Panc1 (cell line): Measurements from ENCODE around the gene LMLN. TPM values are rescaled to one million over a fixed set of nuclear protein-coding genes. Genes with fewer than 3 reads are reported as not detected.

ENCODE experiments used
- ATAC-seq: fragments of 200-7000 bp; cut with Tn5 transposase; 2 replicates; pipeline ENCODE4 v1.9.1; 2020; ENCODE audit warnings: mild to moderate bottlenecking, moderate library complexity
- BruUV-seq: library from RNA; stranded (reverse); fragments of 400-500 nt; replicated peaks from 2 replicates; lab custom pipeline; 2021; lab: Mats Ljungman, UMichigan
- CTCF ChIA-PET: fragments of 300-600 bp; sonication (Branson Sonifier 250); formaldehyde crosslinking; loops from one replicate; lab custom pipeline; 2022; ENCODE audit warnings: antibody characterized with exemption; lab: Charles Lee
- POLR2A ChIA-PET: fragments of 300-600 bp; sonication (Branson Sonifier 250); formaldehyde crosslinking; loops from one replicate; lab custom pipeline; 2022; ENCODE audit warnings: antibody characterized with exemption; lab: Charles Lee
- DNase-seq: peaks from one replicate; pipeline ENCODE4 v3.0.0-alpha.2; 2010; ENCODE audit warnings: low read depth, low spot score
- H3K27ac ChIP-seq: 2 replicates; pipeline ENCODE4 v1.5.1; 2011; ENCODE audit warnings: mild to moderate bottlenecking, low read length, inconsistent platforms
- H3K27me3 ChIP-seq: fragments of 200-500 bp; sonication (Bioruptor generic); 2 replicates; pipeline ENCODE4 v1.6.0; 2014; ENCODE audit warnings: low read length, inconsistent platforms; ENCODE audit not compliant: control insufficient read depth, insufficient read depth
- H3K36me3 ChIP-seq: fragments of 200-500 bp; sonication (Bioruptor generic); 2 replicates; pipeline ENCODE4 v1.5.1; 2014; ENCODE audit warnings: inconsistent platforms, mild to moderate bottlenecking, low read length, moderate library complexity; ENCODE audit not compliant: control insufficient read depth, insufficient read depth
- H3K4me1 ChIP-seq: 2 replicates; pipeline ENCODE4 v1.5.1; 2011; ENCODE audit warnings: inconsistent platforms, mild to moderate bottlenecking, low read length, moderate library complexity; ENCODE audit not compliant: control insufficient read depth, insufficient read depth
- H3K4me3 ChIP-seq, 2 experiments: 2 replicates each; pipeline ENCODE4 v1.5.1; 2011 to 2012; ENCODE audit warnings: low read depth in 2 of 2, low read length in 2 of 2, mild to moderate bottlenecking in 2 of 2, inconsistent platforms in 1 of 2, moderate library complexity in 1 of 2
- H3K9me3 ChIP-seq: fragments of 200-500 bp; sonication (Bioruptor generic); 2 replicates; pipeline ENCODE4 v1.5.1; 2014; ENCODE audit warnings: low read depth, mild to moderate bottlenecking, inconsistent platforms, low read length, moderate library complexity; ENCODE audit not compliant: control insufficient read depth, insufficient read depth
- POLR2AphosphoS5 ChIP-seq: IDR thresholded peaks from 2 replicates; pipeline ENCODE4 v1.6.1; 2012; ENCODE audit warnings: mild to moderate bottlenecking, low read depth, low read length, moderate library complexity
- SIN3A ChIP-seq: IDR thresholded peaks from 2 replicates; pipeline ENCODE4 v1.6.1; 2012; ENCODE audit warnings: low read depth, mild to moderate bottlenecking, low read length, moderate library complexity, borderline replicate concordance; ENCODE audit not compliant: insufficient read depth
- TCF7L2 ChIP-seq: IDR thresholded peaks from 2 replicates; pipeline ENCODE4 v1.6.1; 2011; ENCODE audit warnings: mild to moderate bottlenecking, low read depth, low read length, inconsistent platforms
- in situ Hi-C: cut with HindIII; loops from 2 replicates; pipeline ENCODE4 v1.10.0; 2016; ENCODE audit warnings: low sequenced_read_pairs, low pct_unique_long_range_greater_than_20kb
- intact Hi-C: fragments of 100-400 bp; cut with micrococcal nuclease; formaldehyde crosslinking; loops from one replicate; pipeline ENCODE4 v1.10.0; 2022; ENCODE audit not compliant: unreplicated experiment
- total RNA-seq: library from RNA; stranded (reverse); gene quantifications from one replicate; pipeline ENCODE4 v1.2.1, GENCODE V29; 2021; ENCODE audit not compliant: unreplicated experiment
- TF ChIP-seq, protein P1 (sequence below), 2 experiments: IDR thresholded peaks; 2 replicates each; pipeline ENCODE4 v1.6.1; 2011 to 2012; ENCODE audit warnings: low read depth in 2 of 2, control low read depth in 1 of 2, low read length in 1 of 2, mild to moderate bottlenecking in 1 of 2, moderate library complexity in 1 of 2; ENCODE audit not compliant: insufficient read depth in 1 of 2
- TF ChIP-seq, protein P2 (sequence below): fragments of 450-650 bp; IDR thresholded peaks from 2 replicates; pipeline ENCODE4 v1.5.1; 2017; ENCODE audit warnings: mild to moderate bottlenecking

Gene LMLN
- total RNA-seq, 1 experiment from 2014 or later = 21.8 TPM

DNA sequence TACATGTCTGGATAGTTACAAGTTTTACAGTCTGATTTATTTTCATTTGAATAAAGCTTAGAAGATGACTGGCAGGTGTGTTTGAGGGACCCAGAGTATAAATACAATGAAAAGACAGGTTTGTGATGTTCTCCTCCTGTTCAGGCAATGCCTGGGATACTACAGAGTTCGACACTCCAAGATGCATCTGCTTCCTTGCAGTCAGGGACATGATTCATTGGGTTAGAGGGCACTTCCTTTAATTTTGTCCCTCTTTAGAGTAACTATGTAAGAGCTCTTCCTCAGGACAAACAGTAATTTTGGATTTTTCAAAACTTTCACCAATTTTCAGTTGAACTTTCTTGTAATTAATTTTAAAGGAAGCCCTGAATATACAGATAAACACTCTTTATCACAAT lies 102.0 kb downstream of the LMLN start:
- no peak overlapping the region for H3K27ac ChIP-seq
- ChIA-PET CTCF (no interaction called here), POLR2A (no interaction called here)
- ATAC-seq (no peak), DNase-seq (no peak)
- intact Hi-C loops (no loop called here), in situ Hi-C loops (no loop called here)
- BruUV-seq = no TSS peak
- H3K36me3 ChIP-seq = no peaks in the 10 kb centered on the region
- H3K9me3 ChIP-seq = no peaks in the 10 kb centered on the region
- no peak overlapping the region for H3K4me3 ChIP-seq
- no peaks in the 10 kb centered on the region for H3K4me1 ChIP-seq
- no peaks in the 10 kb centered on the region for H3K27me3 ChIP-seq
- TF ChIP-seq, protein P1, sequence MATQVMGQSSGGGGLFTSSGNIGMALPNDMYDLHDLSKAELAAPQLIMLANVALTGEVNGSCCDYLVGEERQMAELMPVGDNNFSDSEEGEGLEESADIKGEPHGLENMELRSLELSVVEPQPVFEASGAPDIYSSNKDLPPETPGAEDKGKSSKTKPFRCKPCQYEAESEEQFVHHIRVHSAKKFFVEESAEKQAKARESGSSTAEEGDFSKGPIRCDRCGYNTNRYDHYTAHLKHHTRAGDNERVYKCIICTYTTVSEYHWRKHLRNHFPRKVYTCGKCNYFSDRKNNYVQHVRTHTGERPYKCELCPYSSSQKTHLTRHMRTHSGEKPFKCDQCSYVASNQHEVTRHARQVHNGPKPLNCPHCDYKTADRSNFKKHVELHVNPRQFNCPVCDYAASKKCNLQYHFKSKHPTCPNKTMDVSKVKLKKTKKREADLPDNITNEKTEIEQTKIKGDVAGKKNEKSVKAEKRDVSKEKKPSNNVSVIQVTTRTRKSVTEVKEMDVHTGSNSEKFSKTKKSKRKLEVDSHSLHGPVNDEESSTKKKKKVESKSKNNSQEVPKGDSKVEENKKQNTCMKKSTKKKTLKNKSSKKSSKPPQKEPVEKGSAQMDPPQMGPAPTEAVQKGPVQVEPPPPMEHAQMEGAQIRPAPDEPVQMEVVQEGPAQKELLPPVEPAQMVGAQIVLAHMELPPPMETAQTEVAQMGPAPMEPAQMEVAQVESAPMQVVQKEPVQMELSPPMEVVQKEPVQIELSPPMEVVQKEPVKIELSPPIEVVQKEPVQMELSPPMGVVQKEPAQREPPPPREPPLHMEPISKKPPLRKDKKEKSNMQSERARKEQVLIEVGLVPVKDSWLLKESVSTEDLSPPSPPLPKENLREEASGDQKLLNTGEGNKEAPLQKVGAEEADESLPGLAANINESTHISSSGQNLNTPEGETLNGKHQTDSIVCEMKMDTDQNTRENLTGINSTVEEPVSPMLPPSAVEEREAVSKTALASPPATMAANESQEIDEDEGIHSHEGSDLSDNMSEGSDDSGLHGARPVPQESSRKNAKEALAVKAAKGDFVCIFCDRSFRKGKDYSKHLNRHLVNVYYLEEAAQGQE (IDR thresholded peaks at IDR 0.05; ENCODE audit: insufficient read depth in 1 of 2, low read depth in 2 of 2, low read length in 1 of 2) = no peak

DNA sequence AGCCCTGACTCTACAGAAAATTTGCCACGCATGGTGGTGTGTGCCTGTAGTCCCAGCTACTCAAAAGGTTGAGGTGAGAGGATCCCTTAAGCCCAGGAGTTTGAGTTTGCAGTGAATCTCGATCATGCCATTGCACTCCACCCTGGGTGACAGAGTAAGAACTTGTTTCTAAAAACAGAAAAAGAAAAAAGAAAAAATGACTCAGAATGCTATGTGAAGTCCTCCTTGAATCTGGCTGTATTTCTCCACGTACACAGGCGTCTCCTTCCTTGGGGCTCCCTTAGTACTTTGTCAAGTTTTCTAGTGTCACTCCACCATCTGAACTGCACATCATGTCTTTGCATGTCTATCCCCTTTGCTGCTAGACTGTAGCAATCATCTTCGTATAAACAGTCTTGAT lies 104.4 kb downstream of the LMLN start:
- ATAC-seq (no peak), DNase-seq (no peak)
- Histone ChIP-seq H3K36me3 (no peaks in the 10 kb centered on the region), H3K9me3 (no peaks in the 10 kb centered on the region), H3K4me3 (no peak overlapping the region), H3K27me3 (no peaks in the 10 kb centered on the region), H3K27ac (no peak overlapping the region), H3K4me1 (no peaks in the 10 kb centered on the region)
- in situ Hi-C loops (no loop called here), intact Hi-C loops (no loop called here)
- BruUV-seq = no TSS peak
- POLR2A ChIA-PET = no interaction called here
- TF ChIP-seq POLR2AphosphoS5 (no peak), SIN3A (no peak), TCF7L2 (no peak)
- TF ChIP-seq, protein P2, sequence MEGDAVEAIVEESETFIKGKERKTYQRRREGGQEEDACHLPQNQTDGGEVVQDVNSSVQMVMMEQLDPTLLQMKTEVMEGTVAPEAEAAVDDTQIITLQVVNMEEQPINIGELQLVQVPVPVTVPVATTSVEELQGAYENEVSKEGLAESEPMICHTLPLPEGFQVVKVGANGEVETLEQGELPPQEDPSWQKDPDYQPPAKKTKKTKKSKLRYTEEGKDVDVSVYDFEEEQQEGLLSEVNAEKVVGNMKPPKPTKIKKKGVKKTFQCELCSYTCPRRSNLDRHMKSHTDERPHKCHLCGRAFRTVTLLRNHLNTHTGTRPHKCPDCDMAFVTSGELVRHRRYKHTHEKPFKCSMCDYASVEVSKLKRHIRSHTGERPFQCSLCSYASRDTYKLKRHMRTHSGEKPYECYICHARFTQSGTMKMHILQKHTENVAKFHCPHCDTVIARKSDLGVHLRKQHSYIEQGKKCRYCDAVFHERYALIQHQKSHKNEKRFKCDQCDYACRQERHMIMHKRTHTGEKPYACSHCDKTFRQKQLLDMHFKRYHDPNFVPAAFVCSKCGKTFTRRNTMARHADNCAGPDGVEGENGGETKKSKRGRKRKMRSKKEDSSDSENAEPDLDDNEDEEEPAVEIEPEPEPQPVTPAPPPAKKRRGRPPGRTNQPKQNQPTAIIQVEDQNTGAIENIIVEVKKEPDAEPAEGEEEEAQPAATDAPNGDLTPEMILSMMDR = no peak
- TF ChIP-seq, protein P1 (IDR thresholded peaks at IDR 0.05; ENCODE audit: insufficient read depth in 1 of 2, low read depth in 2 of 2, low read length in 1 of 2) = no peak
- CTCF ChIA-PET = no interaction called here
